ENCODE measurements around the gene GLA. TPM values are rescaled to one million over a fixed set of nuclear protein-coding genes. Genes with fewer than 3 reads are reported as not detected.

Gene GLA
- total and polyA plus RNA-seq, 3 donors from 2014 or later, result 12.5 to 17.9 (median 16.2) TPM

DNA sequence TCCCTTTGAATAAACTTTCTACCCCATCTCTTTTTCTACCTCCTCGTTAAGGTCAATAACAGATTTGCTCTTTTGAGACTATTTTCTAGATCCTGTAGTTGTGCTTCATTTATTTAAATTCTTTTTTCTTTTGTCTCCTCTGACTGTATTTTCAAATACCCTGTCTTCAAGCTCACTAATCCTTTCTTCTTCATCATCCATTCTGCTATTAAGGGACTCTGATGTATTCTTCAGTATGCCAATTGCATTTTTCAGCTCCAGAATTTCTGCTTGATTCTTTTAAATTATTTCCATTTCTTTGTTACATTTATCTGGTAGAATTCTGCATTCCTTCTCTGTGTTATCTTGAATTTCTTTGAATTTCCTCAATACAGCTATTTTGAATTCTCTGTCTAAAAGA lies 41.6 kb upstream of the GLA start:
- intact Hi-C loops (cut with DNase I; ENCODE audit: low total_unique reads), result no loop called here
- TF ChIP-seq, protein P1, sequence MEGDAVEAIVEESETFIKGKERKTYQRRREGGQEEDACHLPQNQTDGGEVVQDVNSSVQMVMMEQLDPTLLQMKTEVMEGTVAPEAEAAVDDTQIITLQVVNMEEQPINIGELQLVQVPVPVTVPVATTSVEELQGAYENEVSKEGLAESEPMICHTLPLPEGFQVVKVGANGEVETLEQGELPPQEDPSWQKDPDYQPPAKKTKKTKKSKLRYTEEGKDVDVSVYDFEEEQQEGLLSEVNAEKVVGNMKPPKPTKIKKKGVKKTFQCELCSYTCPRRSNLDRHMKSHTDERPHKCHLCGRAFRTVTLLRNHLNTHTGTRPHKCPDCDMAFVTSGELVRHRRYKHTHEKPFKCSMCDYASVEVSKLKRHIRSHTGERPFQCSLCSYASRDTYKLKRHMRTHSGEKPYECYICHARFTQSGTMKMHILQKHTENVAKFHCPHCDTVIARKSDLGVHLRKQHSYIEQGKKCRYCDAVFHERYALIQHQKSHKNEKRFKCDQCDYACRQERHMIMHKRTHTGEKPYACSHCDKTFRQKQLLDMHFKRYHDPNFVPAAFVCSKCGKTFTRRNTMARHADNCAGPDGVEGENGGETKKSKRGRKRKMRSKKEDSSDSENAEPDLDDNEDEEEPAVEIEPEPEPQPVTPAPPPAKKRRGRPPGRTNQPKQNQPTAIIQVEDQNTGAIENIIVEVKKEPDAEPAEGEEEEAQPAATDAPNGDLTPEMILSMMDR (IDR thresholded peaks at IDR 0.05), result no peak
- no peak for TF ChIP-seq POLR2A (IDR thresholded peaks at IDR 0.05)
- Histone ChIP-seq H3K4me3 (no peak overlapping the region), H3K36me3 (ENCODE audit: low read depth, missing control alignments) (no peaks in the 10 kb centered on the region), H3K4me1 (no peaks in the 10 kb centered on the region), H3K27me3 (no peaks in the 10 kb centered on the region), H3K9me3 (no peaks in the 10 kb centered on the region), H3K27ac (no peak overlapping the region)
- WGBS, 2 donors, result 100% methylated on average over 1 of the region's 1 CpG
- no peak for DNase-seq

GRCh38 chrX:101442085-101442484 lies 34.4 kb upstream of the GLA start:
- intact Hi-C loops (cut with DNase I; ENCODE audit: low total_unique reads), result no loop called here
- no peak for DNase-seq
- H3K4me3 ChIP-seq, result no peak overlapping the region
- WGBS, 2 donors, result 60 to 66% methylated on average over 2 of the region's 2 CpGs
- H3K4me1 ChIP-seq, result no peaks in the 10 kb centered on the region
- H3K36me3 ChIP-seq (ENCODE audit: low read depth, missing control alignments), result no peaks in the 10 kb centered on the region
- H3K27me3 ChIP-seq, result no peaks in the 10 kb centered on the region
- TF ChIP-seq, protein P1 (IDR thresholded peaks at IDR 0.05), result no peak
- TF ChIP-seq POLR2A (IDR thresholded peaks at IDR 0.05), result no peak
- H3K9me3 ChIP-seq, result no peaks in the 10 kb centered on the region
- H3K27ac ChIP-seq, result no peak overlapping the region

GRCh38 chrX:101430457-101431078 lies 22.8 kb upstream of the GLA start:
- Histone ChIP-seq H3K27me3 (no peaks in the 10 kb centered on the region), H3K4me3 (no peak overlapping the region), H3K27ac (no peak overlapping the region), H3K9me3 (no peaks in the 10 kb centered on the region), H3K36me3 (ENCODE audit: low read depth, missing control alignments) (no peaks in the 10 kb centered on the region), H3K4me1 (no peaks in the 10 kb centered on the region)
- DNase-seq, result no peak
- intact Hi-C loops (cut with DNase I; ENCODE audit: low total_unique reads), result no loop called here
- WGBS, 2 donors, result 63 to 70% methylated on average over 2 of the region's 2 CpGs
- no peak for TF ChIP-seq POLR2A (IDR thresholded peaks at IDR 0.05)
- TF ChIP-seq, protein P1 (IDR thresholded peaks at IDR 0.05), result no peak

DNA sequence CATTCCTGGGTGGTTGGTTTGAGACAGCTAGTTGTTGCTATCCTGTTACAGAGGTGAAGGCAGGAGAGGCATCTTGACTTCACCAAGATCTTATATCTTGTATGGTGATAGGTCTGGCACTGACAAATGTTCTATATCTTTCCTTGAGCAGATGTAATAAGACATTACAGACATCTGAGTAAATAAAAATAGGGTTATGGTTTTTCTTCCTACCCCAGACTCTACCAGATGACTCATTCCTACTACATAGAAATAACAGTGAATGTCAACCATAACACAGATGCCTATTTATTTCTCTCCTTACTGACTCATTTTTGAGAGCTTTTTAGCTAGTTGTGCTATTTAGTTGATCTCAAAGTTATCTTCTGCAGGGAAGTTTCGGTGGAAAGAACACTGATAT lies 22.2 kb upstream of the GLA start:
- 71 to 76% methylated on average over 1 of the region's 1 CpG for WGBS, 2 donors
- Histone ChIP-seq H3K27ac (no peak overlapping the region), H3K4me3 (no peak overlapping the region), H3K36me3 (ENCODE audit: low read depth, missing control alignments) (no peaks in the 10 kb centered on the region), H3K4me1 (no peaks in the 10 kb centered on the region), H3K9me3 (no peaks in the 10 kb centered on the region), H3K27me3 (no peaks in the 10 kb centered on the region)
- TF ChIP-seq, protein P1 (IDR thresholded peaks at IDR 0.05), result no peak
- intact Hi-C loops (cut with DNase I; ENCODE audit: low total_unique reads), result no loop called here
- no peak for DNase-seq

DNA sequence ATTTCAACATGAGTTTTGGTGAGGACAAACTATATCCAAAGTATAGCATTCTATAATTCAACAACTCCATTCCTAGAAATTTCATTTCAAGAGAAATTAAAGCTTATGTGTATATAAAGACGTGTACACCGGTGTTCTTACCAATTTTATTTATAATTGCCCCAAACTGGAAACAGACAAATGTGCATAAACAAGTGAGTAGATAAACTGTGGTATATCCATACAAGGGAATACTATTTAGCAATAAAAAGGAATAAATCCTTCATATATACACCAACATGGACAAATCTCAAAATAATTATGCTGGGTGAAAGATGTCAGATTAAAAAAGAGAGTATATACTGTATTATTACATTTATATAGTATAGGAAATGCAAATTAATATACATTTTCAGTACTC lies 20.2 kb upstream of the GLA start:
- Histone ChIP-seq H3K27me3 (no peaks in the 10 kb centered on the region), H3K9me3 (no peaks in the 10 kb centered on the region), H3K4me1 (no peaks in the 10 kb centered on the region), H3K4me3 (no peak overlapping the region), H3K36me3 (ENCODE audit: low read depth, missing control alignments) (no peaks in the 10 kb centered on the region), H3K27ac (no peak overlapping the region)
- no peak for TF ChIP-seq POLR2A (IDR thresholded peaks at IDR 0.05)
- TF ChIP-seq, protein P1 (IDR thresholded peaks at IDR 0.05), result no peak
- no peak for DNase-seq
- intact Hi-C loops (cut with DNase I; ENCODE audit: low total_unique reads), result no loop called here
- 92 to 100% methylated on average over 2 of the region's 2 CpGs for WGBS, 2 donors

Measured in testis (tissue), 3 donors.